Measurements from ENCODE around the gene PRKCE. TPM values are rescaled to one million over a fixed set of nuclear protein-coding genes. Genes with fewer than 3 reads are reported as not detected.

The PRKCE gene
- total RNA-seq, 1 experiment from 2014 or later, result 14.8 TPM

DNA sequence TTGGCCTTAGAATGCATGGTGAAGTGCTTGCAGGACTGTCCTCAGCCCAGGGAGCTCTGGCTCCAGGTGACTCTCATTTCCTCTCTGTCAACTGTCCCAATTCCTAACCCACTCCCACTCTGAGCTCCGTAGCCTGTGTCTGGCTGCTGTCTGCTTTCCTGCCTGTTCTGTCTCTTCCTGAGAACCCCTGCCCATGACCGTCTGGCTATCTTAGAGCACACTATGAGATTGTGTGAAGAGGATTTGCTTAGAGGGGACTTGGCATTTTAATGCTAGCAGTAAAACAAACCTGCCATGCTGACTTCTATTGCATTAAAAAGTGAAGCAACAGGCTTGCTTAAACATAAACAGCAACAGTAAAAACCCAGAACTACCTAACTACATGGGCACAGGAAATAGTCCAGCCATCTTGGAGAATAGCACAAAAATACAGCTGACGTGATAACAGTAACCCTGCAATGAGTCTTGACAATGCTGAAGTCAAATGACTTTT lies 234.7 kb downstream of the PRKCE start:
- ATAC-seq (no peak), DNase-seq (ENCODE audit: low read depth, low spot score) (no peak)
- ChIA-PET POLR2A (no interaction called here), RAD21 (ENCODE audit: low non-redundant PET in 1 of 2, low total read pairs in 2 of 2, uncharacterized antibody in 2 of 2, unreplicated experiment in 2 of 2) (no interaction called here), CTCF (no interaction called here)
- Histone ChIP-seq H3K4me3 (replicated peaks in 1 of 2; ENCODE audit: low read depth in 1 of 2, low read length in 2 of 2) (no peak overlapping the region), H3K79me2 (ENCODE audit: insufficient read depth, low read length) (peaks cover 9% of the 10 kb centered on the region; the same call in 1 of the 2 replicates), H3K4me2 (ENCODE audit: low read length) (no peak overlapping the region), H3K36me3 (ENCODE audit: control insufficient read depth in 1 of 2, insufficient read depth in 2 of 2, low read length in 2 of 2) (no peaks in the 10 kb centered on the region), H3K9ac (ENCODE audit: low read length) (no peak overlapping the region), H2AFZ (ENCODE audit: low read depth, low read length, poor library complexity, severe bottlenecking) (no peak overlapping the region), H3K9me3 (ENCODE audit: control insufficient read depth in 1 of 2, insufficient read depth in 1 of 2, low read depth in 1 of 2, low read length in 2 of 2) (no peaks in the 10 kb centered on the region), H3K4me1 (ENCODE audit: control insufficient read depth in 1 of 2, insufficient read depth in 2 of 2, low read length in 2 of 2) (no peaks in the 10 kb centered on the region), H3K27ac (ENCODE audit: low read depth, low read length) (no peak overlapping the region), H3K27me3 (ENCODE audit: insufficient read depth, low read length) (no peaks in the 10 kb centered on the region), H3K9me2 (ENCODE audit: insufficient read depth) (no peaks in the 10 kb centered on the region), H4K20me1 (ENCODE audit: insufficient read depth) (no peaks in the 10 kb centered on the region)
- intact Hi-C loops (cut with micrococcal nuclease), result no loop called here
- TF ChIP-seq CEBPB (IDR thresholded peaks at IDR 0.05; ENCODE audit: low read depth), result no peak
- TF ChIP-seq ZNF274 (IDR thresholded peaks at IDR 0.05; ENCODE audit: low read depth, low read length), result no peak
- TF ChIP-seq SRF (IDR thresholded peaks at IDR 0.05; ENCODE audit: low read depth), result no peak
- TF ChIP-seq RAD21 (IDR thresholded peaks at IDR 0.05; ENCODE audit: low read depth), result no peak
- TF ChIP-seq ZFX (IDR thresholded peaks at IDR 0.05), result no peak
- no peak for TF ChIP-seq FOSL1 (IDR thresholded peaks at IDR 0.05; ENCODE audit: low read depth)
- TF ChIP-seq, protein P1, sequence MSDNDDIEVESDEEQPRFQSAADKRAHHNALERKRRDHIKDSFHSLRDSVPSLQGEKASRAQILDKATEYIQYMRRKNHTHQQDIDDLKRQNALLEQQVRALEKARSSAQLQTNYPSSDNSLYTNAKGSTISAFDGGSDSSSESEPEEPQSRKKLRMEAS (IDR thresholded peaks at IDR 0.05), result no peak
- no peak for TF ChIP-seq ELF1 (IDR thresholded peaks at IDR 0.05; ENCODE audit: borderline replicate concordance, low read depth)
- TF ChIP-seq SIN3A (IDR thresholded peaks at IDR 0.05; ENCODE audit: low read depth), result no peak
- TF ChIP-seq CBX3 (IDR thresholded peaks at IDR 0.05; ENCODE audit: low read depth), result no peak
- no peak for TF ChIP-seq EZH2phosphoT487 (IDR thresholded peaks at IDR 0.05; ENCODE audit: borderline replicate concordance)
- TF ChIP-seq YY1 (IDR thresholded peaks at IDR 0.05; ENCODE audit: extremely low read depth, insufficient replicate concordance, low read depth, low read length), result no peak
- TF ChIP-seq EZH2 (IDR thresholded peaks at IDR 0.05), result no peak
- TF ChIP-seq SP1 (IDR thresholded peaks at IDR 0.05; ENCODE audit: low read depth), result no peak
- no peak for TF ChIP-seq POLR2A (IDR thresholded peaks at IDR 0.05; ENCODE audit: borderline replicate concordance, extremely low read depth, insufficient read depth, insufficient read length)
- no peak for TF ChIP-seq TCF7L2 (IDR thresholded peaks at IDR 0.05; ENCODE audit: borderline replicate concordance, extremely low read depth, insufficient read depth, insufficient read length)
- TF ChIP-seq, protein P2, sequence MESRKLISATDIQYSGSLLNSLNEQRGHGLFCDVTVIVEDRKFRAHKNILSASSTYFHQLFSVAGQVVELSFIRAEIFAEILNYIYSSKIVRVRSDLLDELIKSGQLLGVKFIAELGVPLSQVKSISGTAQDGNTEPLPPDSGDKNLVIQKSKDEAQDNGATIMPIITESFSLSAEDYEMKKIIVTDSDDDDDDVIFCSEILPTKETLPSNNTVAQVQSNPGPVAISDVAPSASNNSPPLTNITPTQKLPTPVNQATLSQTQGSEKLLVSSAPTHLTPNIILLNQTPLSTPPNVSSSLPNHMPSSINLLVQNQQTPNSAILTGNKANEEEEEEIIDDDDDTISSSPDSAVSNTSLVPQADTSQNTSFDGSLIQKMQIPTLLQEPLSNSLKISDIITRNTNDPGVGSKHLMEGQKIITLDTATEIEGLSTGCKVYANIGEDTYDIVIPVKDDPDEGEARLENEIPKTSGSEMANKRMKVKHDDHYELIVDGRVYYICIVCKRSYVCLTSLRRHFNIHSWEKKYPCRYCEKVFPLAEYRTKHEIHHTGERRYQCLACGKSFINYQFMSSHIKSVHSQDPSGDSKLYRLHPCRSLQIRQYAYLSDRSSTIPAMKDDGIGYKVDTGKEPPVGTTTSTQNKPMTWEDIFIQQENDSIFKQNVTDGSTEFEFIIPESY (IDR thresholded peaks at IDR 0.05; ENCODE audit: extremely low read depth, insufficient replicate concordance, low read length), result no peak
- TF ChIP-seq, protein P3, sequence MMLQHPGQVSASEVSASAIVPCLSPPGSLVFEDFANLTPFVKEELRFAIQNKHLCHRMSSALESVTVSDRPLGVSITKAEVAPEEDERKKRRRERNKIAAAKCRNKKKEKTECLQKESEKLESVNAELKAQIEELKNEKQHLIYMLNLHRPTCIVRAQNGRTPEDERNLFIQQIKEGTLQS (IDR thresholded peaks at IDR 0.05), result no peak
- TF ChIP-seq, protein P4, sequence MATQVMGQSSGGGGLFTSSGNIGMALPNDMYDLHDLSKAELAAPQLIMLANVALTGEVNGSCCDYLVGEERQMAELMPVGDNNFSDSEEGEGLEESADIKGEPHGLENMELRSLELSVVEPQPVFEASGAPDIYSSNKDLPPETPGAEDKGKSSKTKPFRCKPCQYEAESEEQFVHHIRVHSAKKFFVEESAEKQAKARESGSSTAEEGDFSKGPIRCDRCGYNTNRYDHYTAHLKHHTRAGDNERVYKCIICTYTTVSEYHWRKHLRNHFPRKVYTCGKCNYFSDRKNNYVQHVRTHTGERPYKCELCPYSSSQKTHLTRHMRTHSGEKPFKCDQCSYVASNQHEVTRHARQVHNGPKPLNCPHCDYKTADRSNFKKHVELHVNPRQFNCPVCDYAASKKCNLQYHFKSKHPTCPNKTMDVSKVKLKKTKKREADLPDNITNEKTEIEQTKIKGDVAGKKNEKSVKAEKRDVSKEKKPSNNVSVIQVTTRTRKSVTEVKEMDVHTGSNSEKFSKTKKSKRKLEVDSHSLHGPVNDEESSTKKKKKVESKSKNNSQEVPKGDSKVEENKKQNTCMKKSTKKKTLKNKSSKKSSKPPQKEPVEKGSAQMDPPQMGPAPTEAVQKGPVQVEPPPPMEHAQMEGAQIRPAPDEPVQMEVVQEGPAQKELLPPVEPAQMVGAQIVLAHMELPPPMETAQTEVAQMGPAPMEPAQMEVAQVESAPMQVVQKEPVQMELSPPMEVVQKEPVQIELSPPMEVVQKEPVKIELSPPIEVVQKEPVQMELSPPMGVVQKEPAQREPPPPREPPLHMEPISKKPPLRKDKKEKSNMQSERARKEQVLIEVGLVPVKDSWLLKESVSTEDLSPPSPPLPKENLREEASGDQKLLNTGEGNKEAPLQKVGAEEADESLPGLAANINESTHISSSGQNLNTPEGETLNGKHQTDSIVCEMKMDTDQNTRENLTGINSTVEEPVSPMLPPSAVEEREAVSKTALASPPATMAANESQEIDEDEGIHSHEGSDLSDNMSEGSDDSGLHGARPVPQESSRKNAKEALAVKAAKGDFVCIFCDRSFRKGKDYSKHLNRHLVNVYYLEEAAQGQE (IDR thresholded peaks at IDR 0.05; ENCODE audit: low read depth), result no peak
- BruUV-seq (replicated peaks), result no TSS peak
